NB4 (cell line): Measurements from ENCODE around the gene BRAT1.

Experiments used
- DNase-seq: peaks from one replicate; pipeline ENCODE4 v3.0.0; 2010; ENCODE audit warnings: low read depth
- H3K4me3 ChIP-seq: one replicate; pipeline ENCODE4 v1.5.1; 2011; ENCODE audit warnings: mild to moderate bottlenecking, low read depth, low read length, moderate library complexity
- MYC ChIP-seq: IDR thresholded peaks from 2 replicates; pipeline ENCODE4 v1.6.1; 2011; ENCODE audit warnings: low read depth, low read length
- POLR2A ChIP-seq: IDR thresholded peaks from 2 replicates; pipeline ENCODE4 v1.6.1; 2011; ENCODE audit warnings: mild to moderate bottlenecking; ENCODE audit not compliant: insufficient read length; ENCODE audit errors: extremely low read depth
- TF ChIP-seq, protein P1 (sequence below): IDR thresholded peaks from 2 replicates; pipeline ENCODE4 v1.6.1; 2011; ENCODE audit warnings: low read depth, low read length
- TF ChIP-seq, protein P2 (sequence below): IDR thresholded peaks from one replicate; pipeline ENCODE4 v1.5.1; 2012; ENCODE audit warnings: low read depth, low read length

Gene BRAT1

DNA sequence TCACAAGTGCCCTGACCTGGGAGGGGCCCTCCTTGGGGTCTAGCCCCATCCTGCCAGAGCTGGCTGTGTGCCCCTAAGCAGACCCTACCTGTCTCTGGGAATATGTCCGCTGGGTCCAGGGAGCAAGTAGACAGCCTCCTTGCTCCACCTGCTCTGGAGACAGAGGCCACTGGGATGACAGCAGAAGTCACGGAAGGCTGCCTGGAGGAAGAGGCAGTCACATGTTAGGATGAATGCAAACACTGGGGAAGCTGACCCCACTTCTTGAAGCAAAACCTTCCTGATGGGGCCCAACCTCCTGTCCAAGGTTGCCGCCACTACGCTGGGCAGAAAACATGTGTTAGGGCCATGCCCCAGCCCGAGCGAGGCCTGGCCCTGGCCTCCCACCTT, 47.4 kb downstream of the BRAT1 start:
- no peak overlapping the region for H3K4me3 ChIP-seq
- TF ChIP-seq, protein P1, sequence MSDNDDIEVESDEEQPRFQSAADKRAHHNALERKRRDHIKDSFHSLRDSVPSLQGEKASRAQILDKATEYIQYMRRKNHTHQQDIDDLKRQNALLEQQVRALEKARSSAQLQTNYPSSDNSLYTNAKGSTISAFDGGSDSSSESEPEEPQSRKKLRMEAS: no peak
- TF ChIP-seq, protein P2, sequence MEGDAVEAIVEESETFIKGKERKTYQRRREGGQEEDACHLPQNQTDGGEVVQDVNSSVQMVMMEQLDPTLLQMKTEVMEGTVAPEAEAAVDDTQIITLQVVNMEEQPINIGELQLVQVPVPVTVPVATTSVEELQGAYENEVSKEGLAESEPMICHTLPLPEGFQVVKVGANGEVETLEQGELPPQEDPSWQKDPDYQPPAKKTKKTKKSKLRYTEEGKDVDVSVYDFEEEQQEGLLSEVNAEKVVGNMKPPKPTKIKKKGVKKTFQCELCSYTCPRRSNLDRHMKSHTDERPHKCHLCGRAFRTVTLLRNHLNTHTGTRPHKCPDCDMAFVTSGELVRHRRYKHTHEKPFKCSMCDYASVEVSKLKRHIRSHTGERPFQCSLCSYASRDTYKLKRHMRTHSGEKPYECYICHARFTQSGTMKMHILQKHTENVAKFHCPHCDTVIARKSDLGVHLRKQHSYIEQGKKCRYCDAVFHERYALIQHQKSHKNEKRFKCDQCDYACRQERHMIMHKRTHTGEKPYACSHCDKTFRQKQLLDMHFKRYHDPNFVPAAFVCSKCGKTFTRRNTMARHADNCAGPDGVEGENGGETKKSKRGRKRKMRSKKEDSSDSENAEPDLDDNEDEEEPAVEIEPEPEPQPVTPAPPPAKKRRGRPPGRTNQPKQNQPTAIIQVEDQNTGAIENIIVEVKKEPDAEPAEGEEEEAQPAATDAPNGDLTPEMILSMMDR: no peak
- no peak for TF ChIP-seq MYC
- no peak for TF ChIP-seq POLR2A
- no peak for DNase-seq

DNA sequence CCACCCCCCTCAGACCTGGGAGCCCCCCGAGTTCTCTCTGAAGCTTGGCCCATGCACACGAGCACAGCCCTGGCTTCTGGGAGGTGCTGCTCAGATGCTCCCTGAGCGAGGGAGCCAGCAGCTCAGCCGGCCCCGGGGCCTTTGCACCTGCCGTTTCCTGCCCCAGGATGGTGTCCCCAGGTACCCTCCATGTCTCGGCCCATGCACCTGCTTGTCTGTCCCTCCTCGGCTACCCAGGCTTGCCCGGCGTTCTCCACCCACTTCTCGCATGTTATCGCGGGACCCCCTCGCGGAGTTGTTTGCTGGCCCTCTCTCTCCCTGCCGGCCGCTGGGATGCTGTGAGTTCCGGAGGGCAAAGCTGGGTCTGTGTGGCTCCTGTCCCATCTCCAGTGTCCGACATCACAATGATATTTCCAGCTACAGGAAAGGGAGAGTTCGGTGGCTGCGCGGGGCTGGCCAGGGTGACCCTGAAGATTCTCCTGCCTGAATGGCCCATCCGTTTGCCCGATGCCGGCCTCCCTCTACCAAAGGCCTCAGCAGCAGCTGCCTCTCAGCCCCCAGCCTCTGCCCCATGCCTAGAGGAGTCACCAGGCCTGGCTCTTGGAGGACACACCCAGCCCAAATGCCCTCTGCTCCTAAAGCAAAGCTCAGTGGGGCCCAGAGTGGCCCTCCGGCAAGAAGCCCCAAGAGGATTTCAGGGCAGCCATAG, 48.0 kb downstream of the BRAT1 start:
- no peak overlapping the region for H3K4me3 ChIP-seq
- no peak for TF ChIP-seq POLR2A
- TF ChIP-seq MYC: no peak
- TF ChIP-seq, protein P1: no peak
- TF ChIP-seq, protein P2: no peak
- DNase-seq: no peak

DNA sequence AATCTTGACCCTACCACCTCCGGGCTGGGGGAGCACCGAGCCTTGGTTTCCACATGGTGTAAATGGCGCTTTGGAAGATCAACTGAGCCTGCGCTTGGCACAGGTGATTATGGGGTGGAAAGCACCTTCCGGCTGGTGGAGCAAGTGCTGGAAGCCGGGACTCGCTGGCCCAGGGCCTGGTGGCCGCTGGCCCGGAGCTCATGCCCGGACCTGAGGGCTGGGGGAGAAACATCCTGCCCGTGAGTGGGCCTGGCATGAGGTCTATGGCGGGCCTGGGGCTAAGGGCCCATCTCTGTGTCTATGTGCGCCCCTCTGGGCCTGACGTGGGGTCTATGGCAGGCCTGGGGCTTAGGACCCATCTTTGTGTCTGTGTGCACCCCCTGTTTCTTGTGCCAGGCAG, 49.9 kb downstream of the BRAT1 start:
- TF ChIP-seq POLR2A (no peak), MYC (no peak)
- TF ChIP-seq, protein P1: no peak
- TF ChIP-seq, protein P2: no peak
- DNase-seq: no peak

DNA sequence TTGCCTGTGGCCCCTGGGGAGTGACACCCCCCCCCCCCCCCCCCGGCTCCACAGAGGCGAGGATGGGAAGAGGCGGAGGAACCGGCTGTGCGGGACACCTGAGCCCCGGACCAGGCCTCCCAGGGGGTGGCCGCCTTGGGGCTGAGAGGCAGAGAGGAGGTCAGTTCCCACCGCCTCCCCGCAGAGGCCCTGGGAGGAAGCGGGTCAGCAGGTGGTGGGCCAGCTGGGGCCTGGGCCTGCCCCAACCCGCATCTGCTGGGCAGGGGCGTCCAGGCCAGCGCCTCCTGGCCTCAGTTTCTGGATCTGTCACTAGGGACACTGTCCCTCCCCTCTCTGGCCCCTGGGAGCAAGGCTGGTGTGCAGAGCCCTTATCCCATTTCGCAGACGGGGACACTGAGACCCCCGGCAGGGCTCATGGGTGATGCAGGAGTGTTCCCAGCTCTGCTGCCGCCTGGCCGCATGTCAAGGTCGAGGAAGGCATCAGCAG, 50.4 kb downstream of the BRAT1 start:
- no peak for DNase-seq
- H3K4me3 ChIP-seq: no peak overlapping the region
- TF ChIP-seq, protein P1: no peak
- no peak for TF ChIP-seq MYC
- no peak for TF ChIP-seq POLR2A
- TF ChIP-seq, protein P2: no peak

More for the DNA sequence above, 49.9 kb downstream of the BRAT1 start:
- H3K4me3 ChIP-seq: no peak overlapping the region

DNA sequence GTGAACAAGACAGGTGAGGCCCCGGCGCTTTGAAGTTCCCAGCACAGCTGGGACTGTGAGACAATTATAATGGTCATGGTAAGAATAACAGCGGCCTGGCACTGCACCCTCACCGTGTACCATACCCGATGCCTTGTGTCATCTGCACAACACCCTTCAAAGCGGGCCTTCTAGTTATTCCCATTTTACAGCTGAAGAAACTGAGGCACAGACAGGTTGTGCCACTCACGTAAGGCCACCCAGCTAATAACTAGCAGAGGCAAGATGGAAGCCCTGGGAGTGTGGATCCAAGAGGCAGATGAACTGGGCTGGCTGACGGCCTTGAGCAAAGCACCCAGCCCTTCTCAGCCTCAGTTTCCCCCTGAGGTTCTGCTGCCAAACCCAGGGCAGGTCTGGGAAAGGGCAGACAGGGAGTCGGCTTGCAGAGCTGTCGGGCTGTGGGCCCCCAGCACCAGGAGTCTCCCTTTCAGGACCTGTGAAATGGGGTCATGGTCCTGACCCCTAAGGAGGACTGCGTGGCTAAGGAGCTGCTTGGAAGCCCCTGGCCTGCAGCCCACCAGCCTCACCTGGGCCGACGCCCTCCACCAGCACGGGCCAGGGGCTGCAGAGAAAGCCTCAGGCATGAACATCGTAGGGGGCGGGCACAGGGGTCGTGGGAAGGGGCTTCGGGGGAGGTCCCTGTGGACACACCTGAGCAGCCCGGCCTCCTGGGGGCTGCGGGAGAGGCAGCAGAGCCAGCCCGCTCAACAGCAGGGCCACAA, 51.0 kb downstream of the BRAT1 start:
- TF ChIP-seq, protein P1: no peak
- no peak for TF ChIP-seq MYC
- TF ChIP-seq, protein P2: no peak
- DNase-seq: no peak

More for the DNA sequence above, 51.0 kb downstream of the BRAT1 start:
- H3K4me3 ChIP-seq: no peak overlapping the region
